AG04449 (cell line): Measurements from ENCODE around the gene MIGA1.

ENCODE experiments used
- CTCF ChIA-PET: fragments of 350-600 bp; formaldehyde crosslinking; extraction: SDS; loops from one replicate; lab custom pipeline; 2021; ENCODE audit warnings: antibody characterized with exemption; lab: Yijun Ruan, JAX
- POLR2A ChIA-PET: fragments of 400-600, 350-600 bp; formaldehyde crosslinking; extraction: SDS; loops from one replicate; lab custom pipeline; 2020; ENCODE audit warnings: antibody characterized with exemption, inconsistent platforms; lab: Yijun Ruan, JAX
- DNase-seq: peaks from one replicate; pipeline ENCODE4 v3.0.0-alpha.2; 2010; ENCODE audit warnings: low read depth, low spot score
- H3K4me3 ChIP-seq: 2 replicates; pipeline ENCODE4 v1.5.1; 2011; ENCODE audit warnings: low read depth, mild to moderate bottlenecking, control low read depth, low read length
- CTCF ChIP-seq: IDR thresholded peaks from one replicate; pipeline ENCODE4 v1.5.1; 2011; ENCODE audit warnings: mild to moderate bottlenecking, moderate library complexity, low read length, control low read depth, inconsistent platforms; ENCODE audit not compliant: insufficient read depth; ENCODE audit errors: missing control alignments

Gene MIGA1

GRCh38 chr1:77888781-77889642 is 109.6 kb downstream of the MIGA1 start:
- POLR2A ChIA-PET, result interaction anchor here (1.3 to 1.7 kb wide), 3 partner anchors 12 to 115 kb away, joined by 5 to 7 read pairs (median 5); partner anchors contain the start of gene DNAJB4
- peak overlapping the region; percentile 91 for H3K4me3 ChIP-seq
- DNase-seq, result no peak
- no peak for TF ChIP-seq CTCF
- CTCF ChIA-PET, result interaction anchor here (1.0 kb wide), 1 partner anchor 17 kb away, joined by 3 read pairs; no protein-coding TSS in a partner anchor

- TF ChIP-seq CTCF, result no peak
- DNase-seq, result no peak
- CTCF ChIA-PET, result no interaction called here
- POLR2A ChIA-PET, result interaction anchor here (1.7 kb wide), 1 partner anchor 57 kb away, joined by 7 read pairs; no protein-coding TSS in a partner anchor
- H3K4me3 ChIP-seq, result peak overlapping the region; percentile 91
These were observed 110.2 kb downstream of the MIGA1 start for GRCh38 chr1:77889671-77890070.

GRCh38 chr1:77891200-77891599 is 111.8 kb downstream of the MIGA1 start:
- no peak for DNase-seq
- ChIA-PET CTCF (no interaction called here), POLR2A (no interaction called here)
- no peak for TF ChIP-seq CTCF
- H3K4me3 ChIP-seq, result no peak overlapping the region

GRCh38 chr1:77899647-77900320 is 120.3 kb downstream of the MIGA1 start:
- POLR2A ChIA-PET, result no interaction called here
- DNase-seq, result no peak
- no peak overlapping the region for H3K4me3 ChIP-seq
- CTCF ChIA-PET, result interaction anchor here (0.9 to 1.7 kb wide), 8 partner anchors 15 to 213 kb away, joined by 3 to 9 read pairs (median 4); no protein-coding TSS in a partner anchor
- no peak for TF ChIP-seq CTCF

- CTCF ChIA-PET, result interaction anchor here (0.7 to 1.7 kb wide), 8 partner anchors 15 to 214 kb away, joined by 3 to 9 read pairs (median 4); no protein-coding TSS in a partner anchor
- no peak overlapping the region for H3K4me3 ChIP-seq
- no peak for DNase-seq
- POLR2A ChIA-PET, result no interaction called here
- TF ChIP-seq CTCF, result peak; percentile 50
These were observed 121.3 kb downstream of the MIGA1 start for GRCh38 chr1:77900687-77901293.

- TF ChIP-seq CTCF, result no peak
- CTCF ChIA-PET, result no interaction called here
- no peak overlapping the region for H3K4me3 ChIP-seq
- no peak for DNase-seq
- POLR2A ChIA-PET, result no interaction called here
These were observed 126.2 kb downstream of the MIGA1 start for GRCh38 chr1:77905603-77906002.
